Neutrophil (primary cell): ENCODE measurements around the gene RIN3.
"Not testable (repeated sequence)": the region's sequence is repeated elsewhere in the genome, so short reads cannot be mapped to it uniquely, and the experiment has no call there.

ENCODE experiments used
- H3K27ac ChIP-seq: fragments of 200-600 bp; sonication (generic); 2 replicates; pipeline ENCODE4 v1.5.1; 2016; ENCODE audit warnings: mild to moderate bottlenecking, moderate library complexity
- H3K27me3 ChIP-seq: fragments of 200-600 bp; sonication (generic); 2 replicates; pipeline ENCODE4 v1.6.0; 2016; ENCODE audit warnings: mild to moderate bottlenecking
- H3K36me3 ChIP-seq: fragments of 200-600 bp; sonication (generic); 2 replicates; pipeline ENCODE4 v1.5.1; 2017
- H3K4me1 ChIP-seq, 2 experiments: fragments of 200-600 bp in 1 of 2; sonication (generic) in 1 of 2; 1 replicate in 1 of 2; 2 replicates in 1 of 2; pipeline versions ENCODE4 v1.5.1 to v1.6.1; 2013 to 2016; ENCODE audit warnings: low read depth in 1 of 2, low read length in 1 of 2, mild to moderate bottlenecking in 1 of 2, moderate library complexity in 1 of 2; ENCODE audit not compliant: control insufficient read depth in 1 of 2, insufficient read depth in 1 of 2
- H3K4me3 ChIP-seq, 2 experiments: fragments of 200-600 bp in 1 of 2; sonication (generic) in 1 of 2; 1 replicate in 1 of 2; 2 replicates in 1 of 2; pipeline ENCODE4 v1.5.1; 2013 to 2016; ENCODE audit warnings: low read depth in 1 of 2, low read length in 1 of 2, mild to moderate bottlenecking in 1 of 2, moderate library complexity in 1 of 2
- H3K9me3 ChIP-seq: fragments of 200-600 bp; sonication (generic); 2 replicates; pipeline ENCODE4 v1.5.1; 2016
- TF ChIP-seq, protein P1 (sequence below): fragments of 200-600 bp; sonication (generic); IDR thresholded peaks from 2 replicates; pipeline ENCODE4 v1.5.1; 2016; ENCODE audit warnings: antibody characterized with exemption

Gene RIN3

GRCh38 chr14:92677087-92677668, 163.6 kb downstream of the RIN3 start:
- peaks cover 90% of the 10 kb centered on the region for H3K36me3 ChIP-seq

GRCh38 chr14:92677955-92678354, 164.4 kb downstream of the RIN3 start:
- no peaks in the 10 kb centered on the region for H3K9me3 ChIP-seq
- peaks cover 92% of the 10 kb centered on the region for H3K36me3 ChIP-seq
- H3K27me3 ChIP-seq = no peaks in the 10 kb centered on the region
- TF ChIP-seq, protein P1, sequence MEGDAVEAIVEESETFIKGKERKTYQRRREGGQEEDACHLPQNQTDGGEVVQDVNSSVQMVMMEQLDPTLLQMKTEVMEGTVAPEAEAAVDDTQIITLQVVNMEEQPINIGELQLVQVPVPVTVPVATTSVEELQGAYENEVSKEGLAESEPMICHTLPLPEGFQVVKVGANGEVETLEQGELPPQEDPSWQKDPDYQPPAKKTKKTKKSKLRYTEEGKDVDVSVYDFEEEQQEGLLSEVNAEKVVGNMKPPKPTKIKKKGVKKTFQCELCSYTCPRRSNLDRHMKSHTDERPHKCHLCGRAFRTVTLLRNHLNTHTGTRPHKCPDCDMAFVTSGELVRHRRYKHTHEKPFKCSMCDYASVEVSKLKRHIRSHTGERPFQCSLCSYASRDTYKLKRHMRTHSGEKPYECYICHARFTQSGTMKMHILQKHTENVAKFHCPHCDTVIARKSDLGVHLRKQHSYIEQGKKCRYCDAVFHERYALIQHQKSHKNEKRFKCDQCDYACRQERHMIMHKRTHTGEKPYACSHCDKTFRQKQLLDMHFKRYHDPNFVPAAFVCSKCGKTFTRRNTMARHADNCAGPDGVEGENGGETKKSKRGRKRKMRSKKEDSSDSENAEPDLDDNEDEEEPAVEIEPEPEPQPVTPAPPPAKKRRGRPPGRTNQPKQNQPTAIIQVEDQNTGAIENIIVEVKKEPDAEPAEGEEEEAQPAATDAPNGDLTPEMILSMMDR = no peak
- peaks cover 34 to 39% of the 10 kb centered on the region in 2 experiments for H3K4me1 ChIP-seq
- H3K27ac ChIP-seq = peak overlapping the region; percentile 95
- H3K4me3 ChIP-seq = no peak overlapping the region

More at GRCh38 chr14:92677087-92677668, 163.6 kb downstream of the RIN3 start:
- H3K4me3 ChIP-seq = no peak overlapping the region
- peak overlapping the region; percentile 95 for H3K27ac ChIP-seq
- H3K9me3 ChIP-seq = no peaks in the 10 kb centered on the region
- H3K27me3 ChIP-seq = no peaks in the 10 kb centered on the region
- peaks cover 34 to 39% of the 10 kb centered on the region in 2 experiments for H3K4me1 ChIP-seq
- TF ChIP-seq, protein P1 = no peak

- peaks cover 34 to 39% of the 10 kb centered on the region in 2 experiments for H3K4me1 ChIP-seq
- H3K27ac ChIP-seq = peak overlapping the region; percentile 55
- TF ChIP-seq, protein P1 = no peak
- H3K4me3 ChIP-seq = no peak overlapping the region
- H3K27me3 ChIP-seq = no peaks in the 10 kb centered on the region
- H3K36me3 ChIP-seq = peaks cover 92% of the 10 kb centered on the region
- no peaks in the 10 kb centered on the region for H3K9me3 ChIP-seq
Measured at GRCh38 chr14:92678766-92679165, 165.2 kb downstream of the RIN3 start.

GRCh38 chr14:92679246-92679645, 165.7 kb downstream of the RIN3 start:
- H3K27ac ChIP-seq = peak overlapping the region; percentile 55
- H3K36me3 ChIP-seq = peaks cover 92% of the 10 kb centered on the region
- no peaks in the 10 kb centered on the region for H3K9me3 ChIP-seq
- no peak overlapping the region for H3K4me3 ChIP-seq
- TF ChIP-seq, protein P1 = no peak
- H3K4me1 ChIP-seq = peaks cover 32 to 39% of the 10 kb centered on the region in 2 experiments
- H3K27me3 ChIP-seq = no peaks in the 10 kb centered on the region

DNA sequence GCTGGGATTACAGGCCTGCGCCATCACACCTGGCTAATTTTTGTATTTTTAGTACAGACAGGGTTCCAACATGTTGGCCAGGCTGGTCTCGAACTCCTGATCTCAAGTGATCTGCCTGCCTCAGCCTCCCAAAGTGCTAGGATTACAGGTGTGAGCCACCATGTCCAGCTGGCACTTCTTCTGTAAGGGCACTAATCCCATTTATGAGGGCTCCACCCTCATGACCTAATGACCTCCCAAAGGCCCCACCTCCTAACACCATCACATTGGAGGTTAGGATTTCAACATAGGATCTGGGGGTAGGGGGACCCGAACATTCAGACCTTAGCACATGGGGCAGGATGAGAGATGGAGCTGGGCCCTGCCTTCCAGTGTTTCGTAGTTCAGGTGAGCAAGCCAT, 166.7 kb downstream of the RIN3 start:
- peaks cover 25 to 33% of the 10 kb centered on the region in 2 experiments for H3K4me1 ChIP-seq
- H3K27ac ChIP-seq = peak overlapping the region; percentile 67
- H3K36me3 ChIP-seq = peaks cover 97% of the 10 kb centered on the region

DNA sequence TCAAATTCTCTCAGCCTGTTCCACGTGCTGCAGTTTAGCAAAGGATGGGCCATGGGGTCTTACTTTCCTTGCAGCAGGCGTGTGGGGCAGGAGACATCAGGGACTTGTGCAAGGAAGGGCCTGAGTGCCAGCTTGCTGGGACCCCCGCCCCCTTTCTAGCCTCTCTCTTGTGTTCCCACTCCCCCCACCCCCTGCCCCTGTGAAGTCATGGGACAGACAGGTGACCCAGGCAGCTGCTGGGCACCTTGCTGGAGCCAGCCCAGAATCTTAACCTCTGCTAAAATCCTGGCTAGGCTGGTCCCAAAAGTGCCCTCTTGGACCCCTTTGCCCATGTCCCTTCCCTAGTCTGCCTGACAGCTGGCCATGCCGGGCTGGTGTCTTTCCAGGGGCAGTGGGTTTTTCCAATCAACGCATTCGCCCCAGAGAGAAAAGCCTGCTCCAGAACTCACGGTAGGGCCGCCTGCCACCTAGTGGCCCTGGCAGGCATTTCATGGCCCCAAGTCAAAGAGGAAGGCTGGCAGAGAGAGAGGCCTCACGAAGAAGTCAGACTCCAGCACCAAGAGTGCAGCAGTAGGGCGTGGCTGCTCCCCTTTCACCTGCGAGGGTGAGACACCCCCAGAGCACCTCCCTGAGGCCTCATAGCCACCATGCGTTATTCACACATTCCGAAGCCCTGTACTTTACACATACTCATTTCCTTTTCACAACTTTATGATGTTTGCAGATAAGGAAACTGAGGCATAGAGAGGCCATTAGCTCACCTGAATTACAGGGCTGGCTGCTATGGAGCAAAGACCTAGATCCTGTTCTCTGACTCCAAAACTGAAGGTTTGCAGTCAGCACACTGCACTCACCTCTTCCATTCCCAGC, 167.4 kb downstream of the RIN3 start:
- Histone ChIP-seq H3K9me3 (no peaks in the 10 kb centered on the region), H3K36me3 (peaks cover 100% of the 10 kb centered on the region), H3K27ac (peak overlapping the region; percentile 67), H3K27me3 (no peaks in the 10 kb centered on the region), H3K4me3 (no peak overlapping the region), H3K4me1 (peaks cover 18 to 26% of the 10 kb centered on the region in 2 experiments)
- TF ChIP-seq, protein P1 = peak; percentile 96

More for the DNA sequence above, 166.7 kb downstream of the RIN3 start:
- not testable (repeated sequence) for H3K27me3 ChIP-seq, H3K9me3 ChIP-seq, H3K4me3 ChIP-seq
